HEK293T (cell line): ENCODE results near the gene GABPB2.
A peak's percentile ranks its signal among the peaks of the same experiment; 100 is the strongest.

Source experiments
- ARNT ChIP-seq: fragments of 450-650 bp; IDR thresholded peaks from 2 replicates; pipeline ENCODE4 v1.6.1; 2017; ENCODE audit warnings: mild to moderate bottlenecking
- BHLHE40 ChIP-seq: fragments of 450-650 bp; IDR thresholded peaks from 2 replicates; pipeline ENCODE4 v1.6.1; 2016; ENCODE audit warnings: mild to moderate bottlenecking, moderate library complexity, borderline replicate concordance
- ELF4 ChIP-seq: fragments of 450-650 bp; IDR thresholded peaks from 2 replicates; pipeline ENCODE4 v1.6.1; 2017; ENCODE audit warnings: antibody characterized with exemption
- FOXA1 ChIP-seq: fragments of 450-650 bp; IDR thresholded peaks from 2 replicates; pipeline ENCODE4 v1.6.1; 2016; ENCODE audit warnings: mild to moderate bottlenecking
- FOXK2 ChIP-seq: fragments of 450-650 bp; IDR thresholded peaks from 2 replicates; pipeline ENCODE4 v1.6.1; 2016; ENCODE audit warnings: mild to moderate bottlenecking
- FOXM1 ChIP-seq: fragments of 450-650 bp; IDR thresholded peaks from 2 replicates; pipeline ENCODE4 v1.6.1; 2017; ENCODE audit warnings: mild to moderate bottlenecking, borderline replicate concordance
- HDGF ChIP-seq: fragments of 450-650 bp; IDR thresholded peaks from 2 replicates; pipeline ENCODE4 v1.6.1; 2017; ENCODE audit warnings: antibody characterized with exemption, borderline replicate concordance
- L3MBTL2 ChIP-seq: fragments of 450-650 bp; conservative IDR thresholded peaks from 2 replicates; pipeline ENCODE4 v1.6.1; 2016; ENCODE audit warnings: mild to moderate bottlenecking
- SP1 ChIP-seq: fragments of 450-650 bp; IDR thresholded peaks from 2 replicates; pipeline ENCODE4 v1.6.1; 2017
- TARDBP ChIP-seq: fragments of 450-650 bp; IDR thresholded peaks from 2 replicates; pipeline ENCODE4 v1.6.1; 2016
- ZNF384 ChIP-seq: fragments of 450-650 bp; IDR thresholded peaks from 2 replicates; pipeline ENCODE4 v1.6.1; 2016

DNA sequence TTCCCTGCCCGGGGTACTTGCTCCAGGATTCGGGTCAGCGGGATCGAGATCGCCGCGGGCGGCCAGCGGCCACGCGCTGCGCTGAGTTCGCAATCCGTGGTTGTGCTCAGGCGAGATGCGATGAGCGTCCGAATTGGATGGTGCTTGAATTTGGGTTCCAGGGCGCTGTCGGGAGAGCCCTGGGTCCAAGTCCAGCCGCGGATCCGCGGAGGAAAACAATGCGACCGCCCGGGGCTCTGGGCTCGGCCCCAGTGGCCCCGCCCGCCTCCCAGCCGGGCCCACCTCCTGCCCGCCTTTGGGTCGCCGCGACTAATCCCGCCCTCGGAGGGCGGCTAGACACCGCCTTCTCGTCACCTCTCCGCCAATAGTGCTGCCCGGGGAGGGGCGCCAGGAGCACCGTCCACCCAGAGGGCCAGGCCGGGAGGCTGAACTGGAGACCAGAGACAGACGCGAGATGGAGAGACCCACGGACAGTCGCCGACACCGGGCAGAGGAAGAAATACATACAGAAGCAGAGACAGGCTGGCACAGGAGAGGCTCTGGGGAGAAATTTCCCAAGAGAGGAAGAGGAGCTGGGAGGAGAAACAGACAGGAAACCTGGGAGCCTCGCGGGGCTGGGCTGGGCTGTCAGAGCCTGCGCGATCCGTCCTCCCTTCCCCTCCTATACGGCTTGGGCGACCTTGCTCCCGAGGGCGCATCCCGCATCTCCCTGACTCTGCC, 76.0 kb downstream of the GABPB2 start, which contains the start of gene SEMA6C:
- TF ChIP-seq FOXM1 (no peak), HDGF (no peak), FOXK2 (no peak), ARNT (no peak), BHLHE40 (no peak), TARDBP (no peak), ZNF384 (no peak), ELF4 (no peak), L3MBTL2 (peak; percentile 57; the same call in 1 of the 2 replicates), SP1 (no peak), FOXA1 (no peak)
